ENCODE data around the gene PPFIA3. TPM values are rescaled to one million over a fixed set of nuclear protein-coding genes. Genes with fewer than 3 reads are reported as not detected.
"Not testable (repeated sequence)": the region's sequence is repeated elsewhere in the genome, so short reads cannot be mapped to it uniquely, and the experiment has no call there.

Gene PPFIA3
- total RNA-seq, 1 donor from 2014 or later: 3.3 TPM

DNA sequence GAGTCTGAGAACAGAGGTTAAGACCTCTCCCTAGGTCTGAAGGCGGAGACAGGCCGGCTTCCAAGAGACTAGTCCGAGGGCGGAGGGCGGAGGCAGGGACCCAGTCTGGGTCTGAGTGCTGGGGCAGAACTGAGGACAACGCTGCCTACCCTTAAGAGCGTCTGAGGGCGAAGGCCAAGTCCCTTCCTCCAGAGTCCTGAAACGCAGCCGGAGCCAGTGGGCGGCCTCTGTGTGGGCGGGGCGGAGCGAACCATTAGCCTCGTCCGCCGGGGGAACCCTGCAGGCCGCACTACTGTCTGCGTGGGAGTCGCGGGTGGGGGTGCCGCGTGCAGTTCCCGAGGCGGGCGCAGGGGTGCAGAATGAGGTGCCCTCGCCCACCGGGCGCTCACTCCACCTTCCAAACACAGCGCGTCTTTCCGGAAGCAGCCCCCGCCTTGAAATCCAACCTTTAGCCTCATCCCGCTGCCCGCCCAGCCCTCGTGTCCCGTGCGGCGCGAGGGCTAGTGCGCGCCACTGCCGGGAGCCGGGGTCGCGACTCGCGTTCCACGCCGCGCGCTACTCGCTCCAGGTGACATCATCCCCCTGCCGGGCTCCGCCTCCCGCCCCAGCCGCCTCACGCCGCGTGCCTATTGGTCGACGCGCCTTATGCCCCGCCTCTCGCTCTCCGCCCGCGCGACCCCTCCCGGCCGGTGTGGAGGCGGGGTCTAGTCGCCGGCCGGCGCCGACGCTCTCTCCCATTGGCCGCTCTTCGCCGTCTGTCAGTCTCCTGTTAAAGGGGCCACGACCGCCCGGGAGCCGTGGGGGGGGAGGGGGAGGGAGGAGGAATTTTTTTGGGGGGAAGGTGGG is 556 bp upstream of the PPFIA3 start, which contains the start of gene C19orf73:
TSS of gene C19orf73 (minus strand) at position 579 of the 846 bp plus-strand sequence. CDS start at position 458, 121 bp downstream.
- H3K4me3 ChIP-seq (ENCODE audit: low read depth, low read length): peak within 1 kb of the TSS; percentile 79
- TF ChIP-seq CTCF (conservative IDR thresholded peaks at IDR 0.05; ENCODE audit: low read depth, low read length): no peak
- no peak for DNase-seq (ENCODE audit: low read depth)

DNA sequence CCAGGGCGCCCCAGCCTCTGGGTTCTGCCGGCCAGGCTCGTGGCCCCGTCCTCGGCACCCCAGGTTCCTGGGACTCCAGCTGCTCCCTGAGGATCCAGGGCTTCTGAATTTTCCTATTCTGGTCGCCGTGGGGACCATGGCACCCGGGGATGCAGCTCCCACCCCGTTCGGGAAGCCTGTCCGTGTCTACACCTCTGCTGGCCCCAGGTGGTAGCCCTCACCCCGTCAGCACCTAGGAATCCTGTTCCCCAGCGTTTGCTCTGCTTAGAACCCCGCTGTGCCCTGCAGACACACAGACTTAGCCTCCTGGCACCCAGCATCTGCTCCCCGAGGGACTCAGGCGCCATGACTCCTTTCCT is 960 bp downstream of the PPFIA3 start:
- no peak for DNase-seq (ENCODE audit: low read depth)
- no peak for TF ChIP-seq CTCF (conservative IDR thresholded peaks at IDR 0.05; ENCODE audit: low read depth, low read length)
- peak overlapping the region; percentile 79 for H3K4me3 ChIP-seq (ENCODE audit: low read depth, low read length)

DNA sequence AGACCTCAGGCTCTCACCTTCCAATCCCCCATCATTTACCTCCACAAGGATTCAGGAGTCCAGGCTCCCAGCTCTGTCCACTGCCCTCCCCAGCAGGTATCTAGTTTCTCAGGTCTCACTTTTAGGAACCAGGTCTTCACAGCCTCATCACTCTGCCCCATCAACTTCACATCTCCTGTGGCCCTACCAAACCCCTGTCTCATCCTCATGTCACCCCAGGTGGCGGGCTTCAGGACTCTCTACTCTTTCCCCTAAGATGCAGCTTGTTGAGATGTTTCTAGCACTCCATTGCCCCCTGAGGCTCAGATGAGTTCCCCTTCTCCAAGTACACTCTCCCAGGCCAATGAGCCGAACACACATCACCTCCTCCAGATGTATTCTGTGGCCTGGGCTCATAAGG is 1.5 kb downstream of the PPFIA3 start:
- no peak for DNase-seq (ENCODE audit: low read depth)
- no peak overlapping the region for H3K4me3 ChIP-seq (ENCODE audit: low read depth, low read length)
- no peak for TF ChIP-seq CTCF (conservative IDR thresholded peaks at IDR 0.05; ENCODE audit: low read depth, low read length)

- not testable (repeated sequence) for H3K4me3 ChIP-seq (ENCODE audit: low read depth, low read length); DNase-seq (ENCODE audit: low read depth)
Measured at GRCh38 chr19:49121841-49122240, 2.5 kb downstream of the PPFIA3 start.

DNA sequence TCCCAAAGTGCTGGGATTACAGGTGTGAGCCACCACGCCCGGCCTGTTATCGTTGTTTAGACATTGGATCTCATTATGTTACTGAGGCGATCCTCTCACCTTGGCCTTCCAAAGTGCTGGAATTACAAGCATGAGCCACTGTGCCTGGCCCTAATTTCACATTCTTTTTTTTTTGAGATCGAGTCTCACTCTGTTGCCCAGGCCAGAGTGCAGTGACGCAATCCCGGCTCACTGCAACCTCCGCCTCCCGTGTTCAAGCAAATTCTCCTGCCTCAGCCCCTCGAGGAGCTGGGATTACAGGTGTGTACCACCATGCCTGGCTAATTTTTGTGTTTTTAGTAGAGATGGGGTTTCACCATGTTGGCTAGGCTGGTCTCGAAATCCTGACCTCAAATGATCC is 3.9 kb downstream of the PPFIA3 start:
- not testable (repeated sequence) for H3K4me3 ChIP-seq (ENCODE audit: low read depth, low read length); DNase-seq (ENCODE audit: low read depth)

DNA sequence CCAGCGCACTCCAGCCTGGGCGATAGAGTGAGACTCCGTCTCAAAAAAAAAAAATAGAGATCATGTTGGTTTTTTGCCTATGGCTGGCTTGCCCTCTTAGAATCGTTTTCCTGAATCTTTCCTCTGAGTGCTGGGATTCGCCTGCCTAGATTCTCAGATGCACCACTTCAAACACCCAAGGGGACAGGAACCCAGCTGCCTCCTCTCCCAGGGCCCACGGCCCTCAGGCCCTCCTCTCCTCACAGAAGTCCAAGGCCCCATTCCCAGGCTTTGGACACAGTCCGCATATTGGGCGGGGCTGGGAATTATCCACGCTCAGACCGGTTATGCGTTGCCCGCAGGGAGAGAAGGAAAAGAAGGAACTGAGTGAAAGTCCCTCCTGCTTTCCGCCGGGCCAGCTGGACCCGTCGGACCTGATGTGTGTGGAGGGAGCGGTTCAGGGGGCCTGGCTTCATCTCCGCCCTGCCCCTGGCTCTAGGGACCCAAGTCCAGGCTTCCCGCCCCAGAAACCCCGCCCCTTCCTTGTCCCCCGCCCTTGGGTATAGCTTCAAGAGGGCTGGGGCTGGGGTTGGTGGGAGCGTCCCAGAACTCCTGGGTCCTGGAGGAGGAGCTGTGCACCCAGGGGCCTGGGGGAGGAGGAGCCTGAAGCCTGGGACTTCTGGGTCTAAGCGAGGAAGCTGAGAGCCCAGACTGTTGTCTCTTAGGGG is 5.8 kb downstream of the PPFIA3 start:
- H3K4me3 ChIP-seq (ENCODE audit: low read depth, low read length): no peak overlapping the region
- no peak for DNase-seq (ENCODE audit: low read depth)
- TF ChIP-seq CTCF (conservative IDR thresholded peaks at IDR 0.05; ENCODE audit: low read depth, low read length): no peak

- TF ChIP-seq CTCF (conservative IDR thresholded peaks at IDR 0.05; ENCODE audit: low read depth, low read length): no peak
- DNase-seq (ENCODE audit: low read depth): no peak
- H3K4me3 ChIP-seq (ENCODE audit: low read depth, low read length): no peak overlapping the region
Measured at GRCh38 chr19:49126575-49126974, 7.2 kb downstream of the PPFIA3 start.

DNA sequence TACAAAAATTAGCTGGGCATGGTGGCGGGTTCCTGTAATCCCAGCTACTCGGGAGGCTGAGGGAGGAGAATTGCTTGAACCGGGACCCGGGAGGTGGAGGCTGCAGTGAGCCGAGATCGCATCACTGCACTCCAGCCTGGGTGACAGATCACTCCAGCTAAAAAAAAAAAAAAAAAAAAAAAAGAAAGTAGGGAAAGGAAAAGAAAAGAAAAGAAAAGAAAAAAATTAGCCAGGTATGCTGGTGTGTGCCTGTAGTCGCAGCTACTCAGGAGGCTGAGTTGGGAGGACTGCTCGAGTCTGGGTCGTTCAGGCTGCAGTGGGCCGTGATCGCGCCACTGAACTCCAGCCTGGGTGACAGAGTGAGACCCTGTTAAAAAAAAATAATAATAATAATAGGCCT is 7.9 kb downstream of the PPFIA3 start:
- DNase-seq (ENCODE audit: low read depth); H3K4me3 ChIP-seq (ENCODE audit: low read depth, low read length): not testable (repeated sequence)
